ENCODE data around the gene ANO9. TPM values are rescaled to one million over a fixed set of nuclear protein-coding genes. Genes with fewer than 3 reads are reported as not detected.

The ANO9 gene
- total RNA-seq, 3 donors from 2014 or later (not counting 1 experiment from before 2014, with no cell fraction given), result 15.1 to 21.3 (median 15.1) TPM

- Histone ChIP-seq H3K9me3 (ENCODE audit: control insufficient read depth, insufficient read depth, low read length) (no peaks in the 10 kb centered on the region), H3K27me3 (ENCODE audit: control insufficient read depth, insufficient read depth, low read length) (no peaks in the 10 kb centered on the region), H3K27ac (ENCODE audit: low read length) (no peak overlapping the region), H3K4me3 (ENCODE audit: low read length) (no peak overlapping the region), H3K36me3 (ENCODE audit: control insufficient read depth, insufficient read depth, low read length) (peaks cover 5% of the 10 kb centered on the region), H3K4me1 (ENCODE audit: control insufficient read depth, insufficient read depth, low read length) (no peaks in the 10 kb centered on the region)
- no peaks in the 10 kb centered on the region for H3K9me3 Mint-ChIP-seq
- 98% methylated on average over 19 of the region's 19 CpGs for WGBS (ENCODE audit: insufficient coverage)
- no peak overlapping the region for H3K4me3 Mint-ChIP-seq
- no peaks in the 10 kb centered on the region for H3K36me3 Mint-ChIP-seq
- intact Hi-C loops (cut with micrococcal nuclease), result no loop called here
- no peak overlapping the region for H3K27ac Mint-ChIP-seq
- TF ChIP-seq, protein P1, sequence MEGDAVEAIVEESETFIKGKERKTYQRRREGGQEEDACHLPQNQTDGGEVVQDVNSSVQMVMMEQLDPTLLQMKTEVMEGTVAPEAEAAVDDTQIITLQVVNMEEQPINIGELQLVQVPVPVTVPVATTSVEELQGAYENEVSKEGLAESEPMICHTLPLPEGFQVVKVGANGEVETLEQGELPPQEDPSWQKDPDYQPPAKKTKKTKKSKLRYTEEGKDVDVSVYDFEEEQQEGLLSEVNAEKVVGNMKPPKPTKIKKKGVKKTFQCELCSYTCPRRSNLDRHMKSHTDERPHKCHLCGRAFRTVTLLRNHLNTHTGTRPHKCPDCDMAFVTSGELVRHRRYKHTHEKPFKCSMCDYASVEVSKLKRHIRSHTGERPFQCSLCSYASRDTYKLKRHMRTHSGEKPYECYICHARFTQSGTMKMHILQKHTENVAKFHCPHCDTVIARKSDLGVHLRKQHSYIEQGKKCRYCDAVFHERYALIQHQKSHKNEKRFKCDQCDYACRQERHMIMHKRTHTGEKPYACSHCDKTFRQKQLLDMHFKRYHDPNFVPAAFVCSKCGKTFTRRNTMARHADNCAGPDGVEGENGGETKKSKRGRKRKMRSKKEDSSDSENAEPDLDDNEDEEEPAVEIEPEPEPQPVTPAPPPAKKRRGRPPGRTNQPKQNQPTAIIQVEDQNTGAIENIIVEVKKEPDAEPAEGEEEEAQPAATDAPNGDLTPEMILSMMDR (IDR thresholded peaks at IDR 0.05), result no peak
- no peaks in the 10 kb centered on the region for H3K27me3 Mint-ChIP-seq (ENCODE audit: low read depth in 2 of 2)
- ATAC-seq (no peak), DNase-seq (no peak)
- H3K4me1 Mint-ChIP-seq, result no peaks in the 10 kb centered on the region
Measured at GRCh38 chr11:488579-488978, 46.8 kb upstream of the ANO9 start.

GRCh38 chr11:488062-488461, 46.3 kb upstream of the ANO9 start:
- Histone ChIP-seq H3K4me3 (ENCODE audit: low read length) (no peak overlapping the region), H3K9me3 (ENCODE audit: control insufficient read depth, insufficient read depth, low read length) (no peaks in the 10 kb centered on the region), H3K4me1 (ENCODE audit: control insufficient read depth, insufficient read depth, low read length) (no peaks in the 10 kb centered on the region), H3K27ac (ENCODE audit: low read length) (no peak overlapping the region), H3K27me3 (ENCODE audit: control insufficient read depth, insufficient read depth, low read length) (no peaks in the 10 kb centered on the region), H3K36me3 (ENCODE audit: control insufficient read depth, insufficient read depth, low read length) (peaks cover 5% of the 10 kb centered on the region)
- Mint-ChIP-seq H3K4me1 (no peaks in the 10 kb centered on the region), H3K4me3 (no peak overlapping the region), H3K27me3 (ENCODE audit: low read depth in 2 of 2) (no peaks in the 10 kb centered on the region), H3K27ac (no peak overlapping the region), H3K9me3 (no peaks in the 10 kb centered on the region), H3K36me3 (no peaks in the 10 kb centered on the region)
- 96% methylated on average over 25 of the region's 25 CpGs for WGBS (ENCODE audit: insufficient coverage)
- ATAC-seq (no peak), DNase-seq (no peak)
- intact Hi-C loops (cut with micrococcal nuclease), result no loop called here
- TF ChIP-seq, protein P1 (IDR thresholded peaks at IDR 0.05), result no peak

- Histone ChIP-seq H3K27ac (ENCODE audit: low read length) (no peak overlapping the region), H3K36me3 (ENCODE audit: control insufficient read depth, insufficient read depth, low read length) (peaks cover 5% of the 10 kb centered on the region), H3K4me1 (ENCODE audit: control insufficient read depth, insufficient read depth, low read length) (no peaks in the 10 kb centered on the region), H3K4me3 (ENCODE audit: low read length) (no peak overlapping the region), H3K9me3 (ENCODE audit: control insufficient read depth, insufficient read depth, low read length) (no peaks in the 10 kb centered on the region), H3K27me3 (ENCODE audit: control insufficient read depth, insufficient read depth, low read length) (no peaks in the 10 kb centered on the region)
- Mint-ChIP-seq H3K9me3 (no peaks in the 10 kb centered on the region), H3K36me3 (no peaks in the 10 kb centered on the region), H3K4me3 (no peak overlapping the region), H3K27me3 (ENCODE audit: low read depth in 2 of 2) (no peaks in the 10 kb centered on the region), H3K4me1 (no peaks in the 10 kb centered on the region), H3K27ac (no peak overlapping the region)
- 97% methylated on average over 22 of the region's 22 CpGs for WGBS (ENCODE audit: insufficient coverage)
- intact Hi-C loops (cut with micrococcal nuclease), result no loop called here
- TF ChIP-seq, protein P1 (IDR thresholded peaks at IDR 0.05), result no peak
- ATAC-seq (no peak), DNase-seq (no peak)
Measured at GRCh38 chr11:487571-488021, 45.8 kb upstream of the ANO9 start.

DNA sequence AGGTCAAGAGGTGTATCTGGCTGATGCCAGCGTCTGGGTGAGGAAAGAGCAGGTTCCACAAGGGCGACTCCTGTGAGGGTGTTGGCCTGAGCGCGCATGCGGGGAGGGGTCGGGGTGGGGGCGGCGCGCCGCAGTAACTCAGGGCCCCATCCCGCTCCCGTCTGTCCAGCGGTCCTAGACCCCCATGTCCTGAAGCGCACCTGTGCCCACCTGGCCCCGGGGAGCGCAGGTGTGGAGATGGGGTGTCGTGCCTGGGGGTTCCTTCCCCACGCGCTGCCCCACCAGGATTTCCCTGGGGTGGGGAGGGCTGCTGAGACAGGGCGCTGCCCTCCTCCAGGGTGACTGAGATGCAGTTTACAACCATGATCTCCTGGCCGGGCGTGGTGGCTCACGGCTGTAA, 44.4 kb upstream of the ANO9 start:
- Histone ChIP-seq H3K4me3 (ENCODE audit: low read length) (no peak overlapping the region), H3K27ac (ENCODE audit: low read length) (no peak overlapping the region), H3K36me3 (ENCODE audit: control insufficient read depth, insufficient read depth, low read length) (peaks cover 5% of the 10 kb centered on the region), H3K4me1 (ENCODE audit: control insufficient read depth, insufficient read depth, low read length) (no peaks in the 10 kb centered on the region), H3K9me3 (ENCODE audit: control insufficient read depth, insufficient read depth, low read length) (no peaks in the 10 kb centered on the region), H3K27me3 (ENCODE audit: control insufficient read depth, insufficient read depth, low read length) (no peaks in the 10 kb centered on the region)
- H3K4me3 Mint-ChIP-seq, result no peak overlapping the region
- WGBS (ENCODE audit: insufficient coverage), result 93% methylated on average over 23 of the region's 23 CpGs
- no peak overlapping the region for H3K27ac Mint-ChIP-seq
- H3K9me3 Mint-ChIP-seq, result no peaks in the 10 kb centered on the region
- no peaks in the 10 kb centered on the region for H3K4me1 Mint-ChIP-seq
- DNase-seq, result no peak
- no peak for ATAC-seq
- TF ChIP-seq, protein P1 (IDR thresholded peaks at IDR 0.05), result no peak
- H3K27me3 Mint-ChIP-seq (ENCODE audit: low read depth in 2 of 2), result no peaks in the 10 kb centered on the region
- no peaks in the 10 kb centered on the region for H3K36me3 Mint-ChIP-seq
- intact Hi-C loops (cut with micrococcal nuclease), result no loop called here

All from natural killer cell (primary cell).